ENCODE results near the gene CYP2W1. TPM values are rescaled to one million over a fixed set of nuclear protein-coding genes. Genes with fewer than 3 reads are reported as not detected.

Gene CYP2W1
- total RNA-seq, result not detected in 2 replicates

GRCh38 chr7:983004-983615, at the start of gene CYP2W1:
Gene CYP2W1 (plus strand): TSS chr7:983181. CDS start chr7:983212, 31 bp downstream.

GRCh38 chr7:954330-955238, 28.4 kb upstream of the CYP2W1 start, which contains the start of gene ADAP1:
Gene ADAP1 (minus strand): TSS chr7:954680. CDS start chr7:954477, 203 bp downstream.

GRCh38 chr7:974820-975681, 7.9 kb upstream of the CYP2W1 start, which contains the start of gene COX19:
Gene COX19 (minus strand): TSS chr7:975549. CDS start chr7:975509, 40 bp downstream.

Other genes starting within 250 kb of the CYP2W1 start
- 162 and 259 TPM in 2 replicates for gene SUN1, start 150.7 kb upstream of the CYP2W1 start, total RNA-seq
- gene GET4, start 106.6 kb upstream of the CYP2W1 start, total RNA-seq, result 27.8 and 28.0 TPM in 2 replicates
- 0.44 and 2.6 TPM in 2 replicates for gene ADAP1, start 28.5 kb upstream of the CYP2W1 start, total RNA-seq
- gene COX19, start 7.6 kb upstream of the CYP2W1 start, total RNA-seq, result 9.0 and 12.1 TPM in 2 replicates
- gene GPR146, start 61.4 kb downstream of the CYP2W1 start, total RNA-seq, result 1.2 and 5.0 TPM in 2 replicates
- gene GPER1, start 104.9 kb downstream of the CYP2W1 start, total RNA-seq, result 4.5 and 4.9 TPM in 2 replicates
- 10.6 and 13.4 TPM in 2 replicates for gene ZFAND2A, start 177.0 kb downstream of the CYP2W1 start, total RNA-seq
- not detected in 2 replicates for gene UNCX, start 249.7 kb downstream of the CYP2W1 start, total RNA-seq

Data from smooth muscle cell of trachea (primary cell).